ENCODE measurements around the gene SERPING1. TPM values are rescaled to one million over a fixed set of nuclear protein-coding genes. Genes with fewer than 3 reads are reported as not detected.

The SERPING1 gene
- total RNA-seq, 1 donor from 2014 or later: 490 TPM

- Histone ChIP-seq H3K36me3 (no peaks in the 10 kb centered on the region), H3K9me3 (no peaks in the 10 kb centered on the region), H3K27me3 (no peaks in the 10 kb centered on the region), H3K4me1 (no peaks in the 10 kb centered on the region), H3K4me3 (no peak overlapping the region), H3K27ac (no peak overlapping the region)
- no peak for TF ChIP-seq CTCF (IDR thresholded peaks at IDR 0.05)
- intact Hi-C loops (cut with DNase I): no loop called here
- no peak for ATAC-seq
- DNase-seq: no peak
Observed at GRCh38 chr11:57584341-57584740, 13.1 kb upstream of the SERPING1 start.

GRCh38 chr11:57585301-57585700, 12.2 kb upstream of the SERPING1 start:
- no peaks in the 10 kb centered on the region for H3K27me3 ChIP-seq
- DNase-seq: no peak

GRCh38 chr11:57586711-57587245, 10.7 kb upstream of the SERPING1 start:
- DNase-seq: no peak
- peak; percentile 29 for ATAC-seq
- H3K4me3 ChIP-seq: no peak overlapping the region
- H3K4me1 ChIP-seq: no peaks in the 10 kb centered on the region
- H3K9me3 ChIP-seq: no peaks in the 10 kb centered on the region
- no peaks in the 10 kb centered on the region for H3K27me3 ChIP-seq
- no peaks in the 10 kb centered on the region for H3K36me3 ChIP-seq
- no peak for TF ChIP-seq CTCF (IDR thresholded peaks at IDR 0.05)
- H3K27ac ChIP-seq: no peak overlapping the region
- intact Hi-C loops (cut with DNase I): no loop called here

More at GRCh38 chr11:57585301-57585700, 12.2 kb upstream of the SERPING1 start:
- TF ChIP-seq CTCF (IDR thresholded peaks at IDR 0.05): no peak
- ATAC-seq: peak; percentile 17
- no peaks in the 10 kb centered on the region for H3K36me3 ChIP-seq
- H3K4me3 ChIP-seq: no peak overlapping the region
- no peak overlapping the region for H3K27ac ChIP-seq
- H3K9me3 ChIP-seq: no peaks in the 10 kb centered on the region
- intact Hi-C loops (cut with DNase I): no loop called here
- H3K4me1 ChIP-seq: no peaks in the 10 kb centered on the region

- ATAC-seq (peak; percentile 72), DNase-seq (no peak)
- Histone ChIP-seq H3K9me3 (no peaks in the 10 kb centered on the region), H3K27ac (no peak overlapping the region), H3K36me3 (no peaks in the 10 kb centered on the region), H3K4me1 (no peaks in the 10 kb centered on the region), H3K27me3 (no peaks in the 10 kb centered on the region), H3K4me3 (no peak overlapping the region)
- intact Hi-C loops (cut with DNase I): no loop called here
- no peak for TF ChIP-seq CTCF (IDR thresholded peaks at IDR 0.05)
Observed at GRCh38 chr11:57588046-57588710, 9.3 kb upstream of the SERPING1 start.

- DNase-seq (no peak), ATAC-seq (no peak)
- no peaks in the 10 kb centered on the region for H3K27me3 ChIP-seq
- peaks cover 8% of the 10 kb centered on the region for H3K4me1 ChIP-seq
- intact Hi-C loops (cut with DNase I): no loop called here
- H3K27ac ChIP-seq: peak overlapping the region; percentile 91
- H3K9me3 ChIP-seq: no peaks in the 10 kb centered on the region
- H3K36me3 ChIP-seq: no peaks in the 10 kb centered on the region
- H3K4me3 ChIP-seq: peak overlapping the region; percentile 60
- no peak for TF ChIP-seq CTCF (IDR thresholded peaks at IDR 0.05)
Observed at GRCh38 chr11:57596266-57596885, 1.1 kb upstream of the SERPING1 start.
